Kidney epithelial cell (primary cell): Measurements from ENCODE around the gene LYST. TPM values are rescaled to one million over a fixed set of nuclear protein-coding genes. Genes with fewer than 3 reads are reported as not detected.

ENCODE experiments used
- DNase-seq: peaks from one replicate; pipeline ENCODE4 v3.0.0-alpha.2; 2010; ENCODE audit warnings: low read depth
- H3K27me3 ChIP-seq: 2 replicates; pipeline ENCODE4 v1.6.0; 2011; ENCODE audit warnings: low read length; ENCODE audit not compliant: control insufficient read depth, insufficient read depth
- H3K36me3 ChIP-seq: 2 replicates; pipeline ENCODE4 v1.5.1; 2011; ENCODE audit warnings: low read length; ENCODE audit not compliant: control insufficient read depth, insufficient read depth
- H3K4me3 ChIP-seq: 2 replicates; pipeline ENCODE4 v1.5.1; 2011; ENCODE audit warnings: low read depth, mild to moderate bottlenecking, control low read depth, low read length
- CTCF ChIP-seq: IDR thresholded peaks from 2 replicates; pipeline ENCODE4 v1.5.1; 2011; ENCODE audit warnings: mild to moderate bottlenecking, moderate library complexity, low read length, control low read depth, inconsistent platforms; ENCODE audit not compliant: insufficient read depth, poor library complexity, severe bottlenecking
- total RNA-seq: library from RNA; depleted of rRNA; stranded (reverse); fragments of >200 nt; gene quantifications from 2 replicates; pipeline ENCODE4 v1.2.3, GENCODE V29; 2015

The LYST gene
- total RNA-seq, 1 donor from 2014 or later = 12.7 TPM

- no peaks in the 10 kb centered on the region for H3K27me3 ChIP-seq
- no peak overlapping the region for H3K4me3 ChIP-seq
- DNase-seq = no peak
- peaks cover 1% of the 10 kb centered on the region for H3K36me3 ChIP-seq
- no peak for TF ChIP-seq CTCF
Observed at GRCh38 chr1:235697508-235697907, 169.2 kb downstream of the LYST start.

GRCh38 chr1:235689356-235689755 is 177.3 kb downstream of the LYST start:
- H3K36me3 ChIP-seq = peaks cover 1% of the 10 kb centered on the region
- no peak for TF ChIP-seq CTCF
- H3K27me3 ChIP-seq = no peaks in the 10 kb centered on the region

GRCh38 chr1:235688096-235688495 is 178.6 kb downstream of the LYST start:
- H3K4me3 ChIP-seq = no peak overlapping the region
- TF ChIP-seq CTCF = no peak
- H3K27me3 ChIP-seq = no peaks in the 10 kb centered on the region
- DNase-seq = no peak
- peaks cover 1% of the 10 kb centered on the region for H3K36me3 ChIP-seq

More at GRCh38 chr1:235689356-235689755, 177.3 kb downstream of the LYST start:
- no peak for DNase-seq
- H3K4me3 ChIP-seq = no peak overlapping the region

GRCh38 chr1:235683653-235684052 is 183.1 kb downstream of the LYST start:
- Histone ChIP-seq H3K27me3 (no peaks in the 10 kb centered on the region), H3K36me3 (no peaks in the 10 kb centered on the region), H3K4me3 (no peak overlapping the region)
- no peak for DNase-seq
- no peak for TF ChIP-seq CTCF

GRCh38 chr1:235682216-235682615 is 184.5 kb downstream of the LYST start:
- no peak for TF ChIP-seq CTCF
- no peak for DNase-seq
- no peaks in the 10 kb centered on the region for H3K27me3 ChIP-seq
- H3K36me3 ChIP-seq = no peaks in the 10 kb centered on the region
- no peak overlapping the region for H3K4me3 ChIP-seq

- no peak overlapping the region for H3K4me3 ChIP-seq
- H3K36me3 ChIP-seq = no peaks in the 10 kb centered on the region
- TF ChIP-seq CTCF = no peak
- no peaks in the 10 kb centered on the region for H3K27me3 ChIP-seq
- DNase-seq = no peak
Observed at GRCh38 chr1:235679644-235680043, 187.1 kb downstream of the LYST start.
